ENCODE data around the gene ASRGL1.

Gene ASRGL1

DNA sequence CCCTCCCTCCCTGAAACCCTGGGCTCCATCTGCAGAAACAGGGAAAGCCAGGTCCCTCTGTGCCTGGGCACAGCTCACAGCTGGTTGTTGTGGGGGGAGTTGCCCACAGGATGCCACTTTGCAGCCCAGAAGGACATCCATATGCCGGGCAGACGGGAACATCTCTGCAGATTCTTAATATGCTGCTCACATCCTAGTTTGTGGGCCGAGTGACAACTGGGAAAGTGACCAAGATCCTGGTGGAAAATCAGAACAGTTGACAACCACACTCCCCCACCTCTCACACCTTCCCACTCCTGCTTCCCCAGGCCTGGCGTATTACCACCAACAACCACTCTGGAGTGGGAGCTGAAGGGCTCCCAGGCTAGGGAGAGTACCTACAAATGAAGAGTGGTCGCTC is 74.3 kb downstream of the ASRGL1 start:
- DNase-seq (ENCODE audit: low read depth in 4 of 4, low spot score in 1 of 4): no peak

DNA sequence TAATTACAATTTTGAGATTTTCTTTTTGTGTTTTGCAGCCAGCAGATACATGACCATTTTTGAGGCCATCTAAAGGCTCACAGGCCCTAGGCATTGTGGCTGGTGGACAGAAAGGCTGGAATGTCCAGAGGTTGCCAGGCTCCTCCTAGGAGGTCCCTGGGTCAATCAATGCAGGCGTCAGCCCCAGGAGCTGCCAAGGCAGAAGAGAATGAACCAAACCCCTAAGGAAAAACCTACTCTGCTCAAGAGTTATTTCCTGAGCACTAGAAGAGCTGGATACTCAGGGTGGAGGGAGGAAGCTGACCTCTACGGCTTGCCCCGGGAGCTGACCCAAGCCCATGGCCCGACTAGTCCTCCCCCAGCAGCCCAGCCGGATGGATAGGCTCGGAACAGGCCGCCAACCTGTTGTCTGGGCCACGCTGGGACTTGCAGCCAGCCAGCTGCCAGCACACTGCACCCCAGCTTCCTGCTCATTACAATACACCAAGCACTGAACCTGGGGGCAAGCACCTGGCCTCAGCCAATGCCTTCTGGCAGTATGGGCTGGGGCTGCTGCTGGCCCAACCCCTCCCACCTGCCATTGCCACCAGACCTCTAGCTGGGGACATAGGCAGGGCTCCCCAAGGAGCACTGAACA is 75.9 kb downstream of the ASRGL1 start:
- no peak for DNase-seq (ENCODE audit: low read depth in 4 of 4, low spot score in 1 of 4)

DNA sequence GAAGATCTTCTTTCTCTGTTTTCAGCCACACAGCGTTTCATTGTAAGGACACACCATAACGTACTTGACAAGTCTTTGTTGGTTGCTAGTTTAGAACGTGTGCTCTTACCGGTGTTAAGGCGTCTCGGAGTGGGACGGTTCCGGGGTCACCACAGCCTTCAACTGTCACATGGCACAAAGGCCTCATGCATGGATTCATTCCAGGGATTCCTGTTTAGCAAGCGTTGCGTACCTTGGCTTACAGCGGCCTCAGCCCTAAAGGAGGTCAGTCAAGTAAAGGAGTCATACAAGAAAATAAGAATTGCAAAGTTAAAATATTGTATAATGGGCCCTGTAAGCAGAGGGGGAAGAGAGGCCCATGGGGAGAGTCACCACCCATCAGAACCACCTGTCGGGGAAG is 79.3 kb downstream of the ASRGL1 start:
- no peak for DNase-seq (ENCODE audit: low read depth in 4 of 4, low spot score in 1 of 4)

DNA sequence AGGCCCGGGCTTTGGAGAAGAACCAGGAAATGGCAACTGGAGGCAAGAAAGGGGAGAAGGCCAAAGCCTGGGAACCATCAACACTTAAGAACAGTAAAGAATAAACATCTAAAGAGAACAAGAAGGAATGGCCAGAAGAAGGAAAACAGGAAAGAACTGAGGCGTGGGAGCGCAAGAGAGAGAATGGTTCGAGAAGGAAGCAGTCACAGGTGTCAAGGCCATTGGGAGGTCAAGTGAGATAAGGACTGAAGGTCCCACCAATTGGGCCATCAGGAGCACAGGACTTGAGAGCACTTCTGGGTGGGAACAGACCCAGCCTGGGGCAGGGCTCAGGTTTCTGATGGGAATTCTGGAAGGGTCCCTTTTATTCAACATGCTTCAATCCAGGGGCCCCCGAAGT is 80.9 kb downstream of the ASRGL1 start:
- DNase-seq (ENCODE audit: low read depth in 4 of 4, low spot score in 1 of 4): no peak

DNA sequence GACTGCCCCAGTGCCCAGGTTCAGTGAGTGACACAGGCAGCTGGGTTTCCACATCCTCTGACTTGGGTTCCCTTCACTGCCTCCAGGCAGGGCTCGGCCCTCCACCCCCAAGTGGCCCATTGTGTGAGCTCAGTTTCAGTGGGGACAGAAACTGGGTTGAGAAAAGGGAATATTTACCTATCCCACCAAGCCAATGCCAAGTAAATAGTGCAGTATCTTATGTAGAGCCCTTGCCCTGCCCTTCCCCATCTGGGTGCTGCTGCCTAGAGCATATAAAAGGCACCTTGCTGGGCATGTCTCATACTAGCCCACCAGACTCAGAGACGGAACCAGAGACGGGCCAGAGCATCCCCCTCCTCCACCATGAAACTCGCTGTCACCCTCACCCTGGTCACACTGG is 81.5 kb downstream of the ASRGL1 start, which contains the start of gene SCGB1A1:
TSS of gene SCGB1A1 (plus strand) at position 301 of the 400 bp plus-strand sequence. CDS start at position 364, 63 bp downstream.
- DNase-seq (ENCODE audit: low read depth in 4 of 4, low spot score in 1 of 4): no peak

DNA sequence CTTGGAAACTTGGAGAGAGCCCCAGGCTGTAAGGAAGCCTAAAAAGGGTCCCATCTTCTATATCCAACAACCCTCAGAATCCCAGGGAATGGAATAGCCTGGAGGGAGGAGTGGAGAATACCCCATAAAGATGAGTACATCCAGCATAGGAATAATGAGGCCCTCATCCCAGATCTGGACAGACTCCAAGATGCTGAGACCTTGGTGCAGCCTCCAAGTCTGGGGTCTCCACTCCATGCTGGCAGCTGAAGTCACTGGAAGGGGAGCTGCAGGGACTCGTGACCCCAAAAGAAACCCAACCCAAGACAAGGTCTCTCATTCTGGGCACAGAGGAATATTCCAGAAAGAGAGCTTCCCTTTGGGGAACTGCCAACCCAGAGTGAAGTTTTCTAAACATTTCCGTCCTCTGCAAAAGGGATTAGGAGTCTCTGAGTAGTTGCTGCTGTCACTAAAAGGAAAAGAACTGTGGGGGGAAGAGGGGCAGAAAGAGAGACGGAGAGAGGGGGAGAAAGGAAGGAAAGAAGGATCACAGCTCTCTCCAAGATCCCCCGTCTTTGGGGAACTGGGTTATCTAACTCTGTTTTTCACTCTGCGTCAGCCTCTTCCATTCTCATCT is 82.2 kb downstream of the ASRGL1 start:
- DNase-seq (ENCODE audit: low read depth in 4 of 4, low spot score in 1 of 4): no peak

DNA sequence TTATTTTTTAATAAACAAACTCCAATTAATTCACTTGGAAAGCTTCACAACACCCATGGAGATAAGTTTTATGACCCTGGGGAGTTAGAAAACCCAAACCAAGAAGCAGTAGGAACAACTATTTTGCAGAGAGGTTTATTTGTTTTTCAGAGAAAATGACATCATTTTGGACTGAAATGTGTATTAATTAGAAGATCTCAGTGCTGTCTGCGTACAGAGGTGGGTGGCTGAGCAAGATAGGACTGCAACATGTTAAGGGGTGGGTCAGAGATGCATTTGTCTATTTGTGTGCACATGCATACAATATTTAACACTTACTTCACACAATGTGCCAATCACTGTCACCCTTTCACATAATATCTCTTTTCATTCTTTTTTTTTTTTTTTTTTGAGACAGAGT is 82.7 kb downstream of the ASRGL1 start:
- no peak for DNase-seq (ENCODE audit: low read depth in 4 of 4, low spot score in 1 of 4)

DNA sequence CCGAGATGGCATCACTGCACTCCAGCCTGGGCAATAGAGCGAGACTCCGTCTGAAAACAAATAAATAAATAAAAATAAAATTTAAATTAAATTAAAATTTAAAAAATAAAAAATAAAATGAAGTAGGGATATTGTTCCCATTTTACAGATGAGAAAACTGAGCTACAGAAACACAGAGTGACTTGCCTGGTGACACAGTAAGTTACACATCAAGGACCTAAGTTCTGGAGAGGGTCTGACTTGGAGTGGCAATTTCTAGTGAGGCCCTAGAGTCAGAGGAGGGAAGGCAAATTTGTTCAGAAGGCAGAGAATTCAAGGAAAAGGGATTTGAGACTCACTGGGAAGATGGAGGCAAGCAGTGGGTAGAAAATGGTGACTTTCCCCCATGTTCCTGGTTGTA is 83.6 kb downstream of the ASRGL1 start:
- no peak for DNase-seq (ENCODE audit: low read depth in 4 of 4, low spot score in 1 of 4)

DNA sequence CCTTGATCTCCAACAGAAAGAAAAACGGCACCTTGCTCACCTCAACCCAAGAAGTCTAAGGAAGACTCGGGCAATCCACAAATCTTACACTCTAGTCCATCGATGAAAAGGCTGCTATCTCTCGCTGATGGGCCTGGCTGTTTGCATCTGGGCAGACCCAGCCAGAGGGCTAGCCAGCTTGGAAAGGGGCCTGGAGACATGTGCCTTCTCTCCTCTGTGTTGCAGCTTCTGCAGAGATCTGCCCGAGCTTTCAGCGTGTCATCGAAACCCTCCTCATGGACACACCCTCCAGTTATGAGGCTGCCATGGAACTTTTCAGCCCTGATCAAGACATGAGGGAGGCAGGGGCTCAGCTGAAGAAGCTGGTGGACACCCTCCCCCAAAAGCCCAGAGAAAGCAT is 84.7 kb downstream of the ASRGL1 start:
- DNase-seq (ENCODE audit: low read depth in 4 of 4, low spot score in 1 of 4): no peak

DNA sequence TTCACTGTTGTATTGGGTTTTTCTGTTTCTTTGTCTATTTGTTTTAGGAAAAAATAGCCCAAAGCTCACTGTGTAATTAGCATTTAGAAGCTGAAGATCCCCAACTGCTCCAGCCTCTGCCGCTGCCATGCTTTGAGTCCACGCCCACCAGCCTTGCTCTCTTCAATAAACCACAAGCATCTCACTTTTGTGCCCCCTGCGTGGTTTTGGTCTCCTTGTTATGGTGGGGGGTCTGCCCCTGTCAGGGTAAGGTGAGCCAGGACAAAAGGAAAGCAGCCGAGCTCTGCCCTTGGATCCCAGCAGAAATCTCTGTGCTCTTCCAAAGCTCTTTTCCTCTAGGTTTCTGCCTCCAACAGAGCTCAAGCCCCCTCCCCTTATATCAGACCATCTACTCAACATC is 85.8 kb downstream of the ASRGL1 start:
- no peak for DNase-seq (ENCODE audit: low read depth in 4 of 4, low spot score in 1 of 4)

DNA sequence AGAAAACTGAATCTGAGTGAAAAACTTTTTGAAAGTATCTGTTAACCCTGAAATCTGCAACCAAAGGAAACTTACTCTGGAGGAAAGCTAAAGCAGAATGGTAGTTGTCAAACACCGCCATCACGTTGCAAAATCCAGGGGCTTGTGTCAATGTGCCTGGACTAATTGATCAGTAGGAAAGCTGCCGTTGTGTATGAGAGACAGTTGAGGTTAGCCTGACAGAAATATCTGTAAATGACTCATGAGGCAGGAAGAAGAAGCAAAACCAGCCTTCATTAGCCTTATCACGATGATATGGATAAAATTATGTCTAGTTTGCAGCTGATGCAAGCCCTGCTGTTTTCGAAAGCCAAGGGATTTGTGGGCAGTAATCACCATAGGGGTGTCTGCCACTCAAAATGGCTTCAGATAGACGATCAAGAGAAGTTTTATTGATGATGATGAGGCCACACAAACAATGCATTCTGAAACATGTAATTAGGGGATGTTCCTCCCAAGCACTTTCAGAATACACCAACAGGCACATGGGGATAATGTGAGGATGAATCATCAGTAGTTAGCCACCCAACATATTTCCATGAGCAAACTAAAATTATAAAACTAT is 90.5 kb downstream of the ASRGL1 start:
- DNase-seq (ENCODE audit: low read depth in 4 of 4, low spot score in 1 of 4): peak in 1 of 4 experiments; percentile 10

DNA sequence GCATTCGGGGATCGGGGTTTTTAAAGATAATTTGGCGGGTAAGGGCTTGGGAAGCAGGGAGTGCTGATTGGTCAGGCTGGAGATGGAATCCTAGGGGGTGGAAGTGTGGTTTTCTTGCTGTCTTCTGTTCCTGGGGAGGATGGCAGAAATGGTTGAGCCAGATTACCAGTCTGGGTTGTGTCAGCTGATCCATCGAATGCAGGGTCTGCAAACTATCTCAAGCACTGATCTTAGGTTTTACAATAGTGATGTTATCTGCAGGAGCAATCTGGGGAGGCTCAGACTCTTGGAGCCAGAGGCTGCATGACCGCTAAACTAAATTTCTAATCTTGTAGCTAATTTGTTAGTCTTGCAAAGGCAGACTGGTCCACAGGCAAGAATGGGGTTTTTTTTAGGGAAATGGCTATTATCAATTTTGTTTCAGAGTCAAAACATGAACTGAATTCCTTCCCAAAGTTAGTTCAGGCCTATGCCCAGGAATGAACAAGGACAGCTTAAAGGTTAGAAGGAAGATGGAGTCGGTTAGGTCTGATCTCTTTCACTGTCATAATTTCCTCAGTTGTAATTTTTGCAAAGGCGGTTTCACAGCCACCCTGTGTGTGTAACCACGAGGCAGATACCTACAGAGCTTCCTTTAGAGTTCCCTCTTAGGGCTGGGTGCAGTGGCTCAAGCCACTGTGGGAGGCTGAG is 91.8 kb downstream of the ASRGL1 start:
- no peak for DNase-seq (ENCODE audit: low read depth in 4 of 4, low spot score in 1 of 4)

DNA sequence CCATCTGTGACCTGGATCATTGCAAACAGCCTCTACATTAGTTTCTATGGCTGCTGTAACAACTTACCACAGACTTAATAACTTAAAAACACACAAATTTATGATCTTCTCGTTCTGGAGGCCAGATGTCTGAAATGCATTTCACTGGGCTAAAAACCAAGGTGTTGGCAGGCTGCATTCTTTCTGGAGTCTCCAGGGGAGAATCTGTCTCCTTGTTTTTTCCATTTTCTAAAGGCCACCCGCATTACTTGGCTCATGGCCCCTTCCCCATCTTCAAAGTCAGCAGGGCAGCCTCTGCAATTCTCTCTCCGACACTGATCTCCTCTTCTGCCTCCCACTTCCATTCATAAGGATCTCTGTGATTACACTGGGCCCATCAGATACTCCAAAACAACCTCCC is 93.2 kb downstream of the ASRGL1 start:
- DNase-seq (ENCODE audit: low read depth in 4 of 4, low spot score in 1 of 4): no peak

DNA sequence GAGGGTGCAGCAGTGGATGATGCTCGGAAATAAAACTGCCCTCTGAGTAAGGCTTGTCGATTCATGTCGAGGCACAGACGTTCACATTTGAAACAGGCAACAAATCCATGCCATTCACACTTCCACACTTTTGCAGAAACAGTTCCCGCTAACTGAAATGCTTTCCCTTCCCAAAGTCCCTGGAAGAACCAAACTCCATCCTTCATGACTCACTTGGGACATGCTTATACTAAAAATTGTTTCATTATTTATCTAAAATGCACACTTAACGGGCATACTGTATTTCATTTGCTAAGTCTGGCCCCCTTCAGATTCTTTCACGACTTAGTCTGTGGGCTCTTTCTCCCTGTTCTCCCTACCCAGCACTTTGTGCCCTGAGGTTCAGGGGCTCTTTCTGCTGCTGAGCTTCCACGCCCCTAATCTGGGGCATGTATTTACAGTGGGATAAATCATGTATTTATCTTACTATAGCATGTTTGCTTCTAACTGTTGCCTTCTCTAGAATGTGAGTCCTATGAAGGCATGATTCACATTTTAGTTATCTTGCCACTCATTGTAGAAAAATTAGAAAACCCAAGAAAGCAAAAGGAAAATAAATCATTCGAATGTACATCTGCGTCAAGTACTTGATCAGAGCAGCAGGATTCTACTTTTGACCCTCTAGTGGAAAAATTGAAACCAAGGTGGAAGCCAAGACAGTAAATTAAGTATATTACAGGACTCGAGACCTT is 94.1 kb downstream of the ASRGL1 start:
- DNase-seq (ENCODE audit: low read depth in 4 of 4, low spot score in 1 of 4): no peak

DNA sequence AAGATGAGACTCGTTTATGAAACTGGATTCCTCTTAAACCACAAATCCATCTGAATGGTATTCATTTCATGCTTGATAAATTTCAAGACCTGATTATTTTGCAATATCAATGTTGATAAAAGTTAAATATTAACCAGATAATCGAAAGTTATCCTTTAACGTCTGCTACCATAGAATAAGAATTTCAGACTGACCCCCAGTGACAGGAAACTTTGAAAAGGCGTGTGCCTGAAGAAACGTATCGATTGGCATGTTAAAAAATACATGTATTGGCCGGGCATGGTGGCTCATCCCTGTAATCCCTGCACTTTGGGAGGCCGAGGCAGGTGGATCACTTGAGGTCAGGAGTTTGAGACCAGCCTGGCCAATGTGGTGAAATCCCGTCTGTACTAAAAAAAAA is 95.4 kb downstream of the ASRGL1 start:
- DNase-seq (ENCODE audit: low read depth in 4 of 4, low spot score in 1 of 4): no peak

DNA sequence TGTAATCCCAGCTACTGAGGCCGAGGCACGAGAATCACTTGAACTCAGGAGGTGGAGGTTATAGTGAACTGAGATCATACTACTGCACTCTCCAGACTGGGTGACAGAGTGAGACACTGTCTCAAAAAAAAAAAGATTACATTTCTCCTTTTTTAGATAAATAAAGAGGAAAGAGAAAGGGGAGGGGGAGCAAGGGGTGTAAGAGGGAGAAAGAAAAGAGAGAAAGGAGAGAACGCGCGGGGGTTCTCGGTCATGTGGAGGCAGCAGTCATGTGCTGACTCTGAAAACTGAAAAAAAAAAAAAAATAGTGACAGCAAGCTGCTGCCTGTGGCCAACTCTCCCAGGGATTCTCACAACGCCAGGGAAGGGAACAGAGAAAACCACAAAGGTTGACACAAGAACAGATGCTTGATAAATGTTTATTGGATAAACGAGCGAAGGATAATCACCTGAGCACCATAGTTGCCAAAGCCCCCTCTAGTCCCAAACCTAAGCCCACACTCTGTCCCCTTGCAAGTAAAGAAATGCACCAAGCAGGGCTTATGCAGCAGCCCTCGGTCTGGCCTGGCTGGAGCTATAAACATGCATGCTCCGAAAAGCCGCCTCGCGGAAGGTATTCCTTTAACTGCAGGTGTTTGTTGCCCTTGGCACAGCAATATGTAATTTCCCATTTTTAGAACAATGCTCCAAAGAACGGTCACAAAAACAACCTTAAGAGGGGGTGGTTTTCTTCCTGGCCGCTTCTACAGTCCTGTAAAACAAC is 96.1 kb downstream of the ASRGL1 start:
- no peak for DNase-seq (ENCODE audit: low read depth in 4 of 4, low spot score in 1 of 4)

DNA sequence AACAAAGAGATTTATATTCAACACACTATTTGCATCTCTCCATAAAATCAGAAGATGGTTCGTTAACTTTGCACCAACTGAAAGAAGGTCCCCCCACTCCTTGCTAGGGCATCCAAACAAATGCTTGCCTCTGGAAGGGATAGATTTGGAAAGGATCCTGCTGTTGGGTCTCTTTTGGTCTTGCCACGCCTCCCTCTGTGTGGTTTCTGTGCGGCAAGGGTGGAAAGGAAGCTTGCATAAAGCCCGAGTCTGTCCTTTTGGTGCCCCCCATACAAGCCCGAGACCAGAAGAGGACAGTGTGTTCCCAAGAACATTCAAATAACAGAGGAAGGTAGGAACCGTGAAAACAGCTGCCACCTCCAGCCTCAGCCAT is 96.6 kb downstream of the ASRGL1 start:
- DNase-seq (ENCODE audit: low read depth in 4 of 4, low spot score in 1 of 4): no peak

DNA sequence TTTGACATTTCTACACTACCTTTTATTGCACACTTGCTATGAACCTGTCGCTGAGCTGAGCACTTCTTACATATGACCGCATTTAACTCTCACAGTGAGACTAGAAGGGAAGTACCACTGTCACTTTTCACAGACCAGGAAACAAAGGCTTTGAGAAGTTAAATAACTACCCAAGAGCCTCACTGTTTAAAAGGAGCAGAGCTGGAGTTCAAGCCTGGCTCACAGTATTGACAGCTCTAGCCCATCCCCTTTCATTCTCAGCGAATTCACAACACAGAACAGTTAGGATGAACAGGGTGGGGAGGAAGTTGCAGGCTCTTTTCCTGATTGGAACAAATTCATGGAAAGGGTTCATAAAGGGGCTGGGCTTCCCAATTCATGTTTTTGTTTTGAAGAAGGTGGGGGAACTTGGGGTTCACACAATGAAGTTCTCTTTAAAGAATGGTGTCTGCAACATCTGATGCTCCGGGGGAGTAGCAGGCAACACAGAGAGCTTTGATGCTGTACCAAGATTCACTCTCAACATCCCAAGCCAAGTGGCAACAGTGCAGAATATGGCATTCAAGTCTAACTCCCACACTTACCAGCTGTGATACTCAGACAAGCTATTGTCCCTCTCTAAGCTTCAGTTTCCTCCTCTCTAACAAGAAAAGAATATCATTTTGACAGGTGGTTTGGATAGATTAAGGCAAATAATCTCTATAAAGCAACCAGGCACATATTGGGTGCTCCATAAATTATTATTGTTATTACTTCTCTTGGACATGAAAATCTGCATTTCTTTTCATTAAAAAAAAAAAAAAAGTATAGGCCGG is 98.8 kb downstream of the ASRGL1 start:
- no peak for DNase-seq (ENCODE audit: low read depth in 4 of 4, low spot score in 1 of 4)

DNA sequence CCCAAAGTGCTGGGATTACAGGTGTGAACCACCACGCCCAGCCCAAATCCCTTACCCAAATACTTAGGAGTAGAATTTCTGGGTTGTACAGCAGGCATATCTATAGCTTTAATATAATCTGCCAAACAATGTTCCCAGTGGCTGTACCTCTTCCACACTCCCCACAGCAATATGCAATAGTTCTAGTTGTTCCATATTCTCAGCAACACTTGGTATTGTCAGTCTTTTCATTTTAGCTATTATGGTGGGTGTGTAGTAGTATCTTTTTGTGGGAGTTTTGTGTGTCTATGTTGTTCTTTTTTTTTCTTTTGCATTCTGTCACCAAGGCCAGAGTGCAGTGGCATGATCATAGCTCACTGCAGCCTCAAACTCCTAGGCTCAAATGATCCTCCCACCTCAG is 100.4 kb downstream of the ASRGL1 start:
- no peak for DNase-seq (ENCODE audit: low read depth in 4 of 4, low spot score in 1 of 4)

DNA sequence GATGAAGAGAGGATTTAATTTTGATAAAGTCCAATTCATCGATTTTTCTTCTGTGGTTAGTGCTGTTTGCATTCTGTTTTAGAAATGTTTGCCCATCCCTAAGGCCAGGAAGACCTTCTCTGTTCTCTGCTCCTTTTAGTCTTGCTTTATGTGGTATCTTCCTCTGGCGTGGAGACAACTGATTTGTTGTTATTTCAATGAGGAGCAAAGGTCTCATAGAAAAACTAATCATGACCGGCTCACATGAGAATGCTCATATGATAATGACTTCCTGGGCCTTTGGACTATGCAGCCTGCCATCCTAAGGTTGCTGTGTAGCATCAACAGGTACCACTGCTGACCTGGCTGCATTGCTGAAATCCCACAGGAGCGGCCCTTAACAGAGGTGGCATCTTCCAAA is 101.4 kb downstream of the ASRGL1 start:
- DNase-seq (ENCODE audit: low read depth in 4 of 4, low spot score in 1 of 4): no peak
